HUES64 (cell line): Measurements from ENCODE around the gene TULP4.

Experiments used
- H3K27ac ChIP-seq: 2 replicates; pipeline ENCODE4 v1.7.0; 2013; ENCODE audit warnings: low read depth, low read length, inconsistent platforms
- H3K27me3 ChIP-seq: 2 replicates; pipeline ENCODE4 v1.6.1; 2013; ENCODE audit warnings: mild to moderate bottlenecking, low read length; ENCODE audit not compliant: insufficient read depth
- H3K36me3 ChIP-seq: 2 replicates; pipeline ENCODE4 v1.6.1; 2013; ENCODE audit warnings: mild to moderate bottlenecking, low read length; ENCODE audit not compliant: insufficient read depth
- H3K4me1 ChIP-seq: 2 replicates; pipeline ENCODE4 v1.6.1; 2013; ENCODE audit warnings: mild to moderate bottlenecking, low read length, moderate library complexity; ENCODE audit not compliant: insufficient read depth
- H3K4me3 ChIP-seq: 2 replicates; pipeline ENCODE4 v1.5.1; 2013; ENCODE audit warnings: mild to moderate bottlenecking, low read length, moderate library complexity
- H3K9ac ChIP-seq: 2 replicates; pipeline ENCODE4 v1.6.1; 2013; ENCODE audit warnings: mild to moderate bottlenecking, low read depth, low read length
- H3K9me3 ChIP-seq: 2 replicates; pipeline ENCODE4 v1.6.1; 2013; ENCODE audit warnings: low read depth, low read length; ENCODE audit not compliant: insufficient read depth
- WGBS: fragments of 150-250, 120-280 bp; methylation state at CpG from one replicate; pipeline ENCODE4 v1.1.7; 2013; ENCODE audit warnings: missing lambda C conversion rate; 5-methylcytosine and 5-hydroxymethylcytosine counted together

TULP4 gene

DNA sequence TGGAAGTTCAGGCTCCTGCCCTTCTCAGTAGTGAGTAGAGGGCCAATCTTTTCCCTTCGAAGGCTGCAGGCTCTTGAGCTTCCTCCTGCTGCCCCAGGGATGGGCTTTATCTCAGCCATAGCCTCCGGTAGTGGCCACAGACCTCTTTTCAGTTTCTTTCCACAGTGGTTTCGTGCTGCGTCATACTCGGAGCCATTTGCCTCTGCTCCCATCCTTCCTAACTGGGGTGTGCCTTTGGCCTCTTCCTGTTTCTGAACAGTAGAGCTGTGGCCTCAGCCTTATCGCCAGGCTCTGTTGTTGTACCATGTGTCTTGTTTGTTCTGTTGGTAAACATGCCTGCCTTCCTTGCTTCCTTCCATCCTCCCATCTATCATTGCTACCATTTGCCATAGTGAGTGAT lies 54.1 kb downstream of the TULP4 start:
- no peak overlapping the region for H3K4me3 ChIP-seq
- H3K27me3 ChIP-seq: no peaks in the 10 kb centered on the region
- no peak overlapping the region for H3K9ac ChIP-seq
- WGBS: 97% methylated on average over 6 of the region's 6 CpGs
- H3K36me3 ChIP-seq: no peaks in the 10 kb centered on the region
- no peak overlapping the region for H3K27ac ChIP-seq
- no peaks in the 10 kb centered on the region for H3K9me3 ChIP-seq
- no peaks in the 10 kb centered on the region for H3K4me1 ChIP-seq

- H3K4me3 ChIP-seq: no peak overlapping the region
- no peaks in the 10 kb centered on the region for H3K9me3 ChIP-seq
- H3K27ac ChIP-seq: no peak overlapping the region
- no peaks in the 10 kb centered on the region for H3K27me3 ChIP-seq
- no peaks in the 10 kb centered on the region for H3K36me3 ChIP-seq
- H3K4me1 ChIP-seq: no peaks in the 10 kb centered on the region
- 91% methylated on average over 6 of the region's 6 CpGs for WGBS
- no peak overlapping the region for H3K9ac ChIP-seq
Measured at GRCh38 chr6:158367816-158368215, 55.6 kb downstream of the TULP4 start.

DNA sequence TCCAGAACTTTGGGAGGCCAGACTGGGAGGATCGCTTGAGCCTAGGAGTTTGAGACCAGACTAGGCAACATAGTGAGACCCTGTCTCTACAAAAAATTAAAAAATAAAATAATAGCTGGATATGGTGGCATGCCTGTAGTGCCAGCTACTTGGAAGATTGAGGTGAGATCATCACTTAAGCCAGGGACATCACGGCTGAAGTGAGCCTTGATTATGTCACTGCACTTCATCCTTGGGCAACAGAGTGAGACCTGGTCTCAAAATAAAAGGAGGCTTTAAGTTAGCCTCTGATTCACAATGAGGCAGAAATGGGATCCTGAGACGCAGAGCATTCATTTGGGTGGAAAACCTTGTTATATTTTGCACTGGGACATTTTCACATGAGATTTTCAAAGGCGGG lies 57.0 kb downstream of the TULP4 start:
- 95% methylated on average over 4 of the region's 4 CpGs for WGBS

DNA sequence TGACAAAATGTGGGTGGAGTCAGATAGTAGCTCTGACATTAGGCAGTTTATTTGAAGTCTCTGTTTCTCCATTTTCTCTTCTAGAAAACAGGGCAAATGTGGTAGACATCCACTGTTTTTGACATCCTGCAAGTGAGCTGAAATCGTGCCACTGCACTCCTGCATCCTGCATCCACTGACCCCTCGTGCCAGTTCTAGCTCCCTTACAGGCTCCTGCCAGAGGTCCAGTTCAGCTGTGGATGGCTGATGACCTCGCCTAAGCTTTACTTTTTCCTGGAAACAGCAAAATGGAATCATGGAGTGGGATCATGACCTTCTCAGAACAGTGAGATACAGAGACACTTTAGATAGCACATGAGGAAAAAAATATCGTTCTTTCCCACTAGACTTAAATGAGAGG lies 58.5 kb downstream of the TULP4 start:
- no peak overlapping the region for H3K9ac ChIP-seq
- H3K4me1 ChIP-seq: no peaks in the 10 kb centered on the region

More for the DNA sequence above, 57.0 kb downstream of the TULP4 start:
- H3K9ac ChIP-seq: no peak overlapping the region
- no peaks in the 10 kb centered on the region for H3K9me3 ChIP-seq
- H3K36me3 ChIP-seq: no peaks in the 10 kb centered on the region; the same call in 1 of the 2 replicates
- H3K4me1 ChIP-seq: no peaks in the 10 kb centered on the region
- H3K27me3 ChIP-seq: no peaks in the 10 kb centered on the region
- H3K27ac ChIP-seq: no peak overlapping the region
- no peak overlapping the region for H3K4me3 ChIP-seq

GRCh38 chr6:158371261-158371660 lies 59.0 kb downstream of the TULP4 start:
- H3K36me3 ChIP-seq: no peaks in the 10 kb centered on the region; the same call in 1 of the 2 replicates
- 88% methylated on average over 2 of the region's 5 CpGs for WGBS
- H3K4me1 ChIP-seq: no peaks in the 10 kb centered on the region
- H3K9ac ChIP-seq: no peak overlapping the region
- no peak overlapping the region for H3K27ac ChIP-seq
- H3K4me3 ChIP-seq: no peak overlapping the region
- H3K27me3 ChIP-seq: no peaks in the 10 kb centered on the region
- no peaks in the 10 kb centered on the region for H3K9me3 ChIP-seq

More for the DNA sequence above, 58.5 kb downstream of the TULP4 start:
- WGBS: 91% methylated on average over 4 of the region's 4 CpGs
- H3K4me3 ChIP-seq: no peak overlapping the region
- no peaks in the 10 kb centered on the region for H3K27me3 ChIP-seq
- no peak overlapping the region for H3K27ac ChIP-seq
- no peaks in the 10 kb centered on the region; the same call in 1 of the 2 replicates for H3K36me3 ChIP-seq
- no peaks in the 10 kb centered on the region for H3K9me3 ChIP-seq

DNA sequence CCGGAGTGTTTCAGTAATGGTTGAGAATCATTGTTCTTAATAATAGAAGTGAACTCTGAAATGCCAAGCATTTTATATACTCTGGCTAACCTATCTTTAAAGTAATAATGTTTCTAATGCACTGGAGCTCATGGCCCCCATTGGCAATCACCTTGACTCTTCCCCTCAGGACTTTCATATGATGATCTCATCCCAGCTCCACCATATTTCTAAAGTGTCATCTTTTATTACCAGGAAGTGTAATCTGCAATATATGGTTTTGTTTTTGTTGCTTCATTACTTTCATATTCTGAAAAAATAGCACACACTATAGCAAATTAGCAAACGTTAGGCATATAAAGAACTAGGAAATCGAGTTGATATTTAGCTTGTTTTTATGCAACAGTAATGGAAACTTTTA lies 60.3 kb downstream of the TULP4 start:
- no peaks in the 10 kb centered on the region for H3K27me3 ChIP-seq
- H3K27ac ChIP-seq: no peak overlapping the region
- no CpG with 5 or more reads among the region's 3 CpGs for WGBS
- H3K36me3 ChIP-seq: no peaks in the 10 kb centered on the region; the same call in 1 of the 2 replicates
- no peak overlapping the region for H3K4me3 ChIP-seq
- no peaks in the 10 kb centered on the region for H3K9me3 ChIP-seq
- no peaks in the 10 kb centered on the region for H3K4me1 ChIP-seq
- no peak overlapping the region for H3K9ac ChIP-seq

- 93% methylated on average over 9 of the region's 9 CpGs for WGBS
- no peak overlapping the region for H3K9ac ChIP-seq
Measured at GRCh38 chr6:158373214-158373613, 60.9 kb downstream of the TULP4 start.

DNA sequence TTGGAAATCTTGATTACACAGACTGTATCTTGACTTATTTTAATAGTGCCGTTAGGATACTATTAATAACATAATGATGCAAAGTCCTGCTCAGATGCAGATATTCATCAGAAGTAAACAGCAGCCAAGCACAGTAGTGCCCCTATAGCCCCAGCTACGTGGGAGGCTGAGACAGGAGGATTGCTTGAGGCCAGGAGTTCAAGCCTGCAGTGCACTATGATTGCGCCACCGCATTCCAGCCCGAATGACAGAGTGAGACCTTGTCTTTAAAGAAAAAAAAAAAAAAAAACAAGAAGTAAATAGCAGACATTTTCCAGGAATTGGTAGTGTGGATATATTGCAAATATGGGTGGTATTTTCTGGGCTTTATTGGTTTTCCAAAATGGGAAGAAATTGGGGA lies 61.8 kb downstream of the TULP4 start:
- over 99% methylated on average over 4 of the region's 5 CpGs for WGBS
- no peak overlapping the region for H3K27ac ChIP-seq
- H3K4me1 ChIP-seq: no peaks in the 10 kb centered on the region
- H3K27me3 ChIP-seq: no peaks in the 10 kb centered on the region
- H3K36me3 ChIP-seq: no peaks in the 10 kb centered on the region; the same call in 1 of the 2 replicates
- H3K9me3 ChIP-seq: no peaks in the 10 kb centered on the region
- no peak overlapping the region for H3K4me3 ChIP-seq
- no peak overlapping the region for H3K9ac ChIP-seq

More at GRCh38 chr6:158373214-158373613, 60.9 kb downstream of the TULP4 start:
- Histone ChIP-seq H3K4me3 (no peak overlapping the region), H3K9me3 (no peaks in the 10 kb centered on the region), H3K36me3 (no peaks in the 10 kb centered on the region; the same call in 1 of the 2 replicates), H3K27me3 (no peaks in the 10 kb centered on the region), H3K27ac (no peak overlapping the region), H3K4me1 (no peaks in the 10 kb centered on the region)

- Histone ChIP-seq H3K27ac (no peak overlapping the region), H3K36me3 (no peaks in the 10 kb centered on the region; the same call in 1 of the 2 replicates), H3K4me1 (no peaks in the 10 kb centered on the region), H3K9ac (no peak overlapping the region), H3K27me3 (no peaks in the 10 kb centered on the region), H3K9me3 (no peaks in the 10 kb centered on the region), H3K4me3 (no peak overlapping the region)
- WGBS: 92% methylated on average over 3 of the region's 3 CpGs
Measured at GRCh38 chr6:158376631-158377081, 64.4 kb downstream of the TULP4 start.

GRCh38 chr6:158377860-158378259 lies 65.6 kb downstream of the TULP4 start:
- H3K36me3 ChIP-seq: no peaks in the 10 kb centered on the region; the same call in 1 of the 2 replicates
- H3K4me3 ChIP-seq: no peak overlapping the region
- H3K4me1 ChIP-seq: no peaks in the 10 kb centered on the region
- H3K27ac ChIP-seq: no peak overlapping the region
- H3K9me3 ChIP-seq: no peaks in the 10 kb centered on the region
- 76% methylated on average over 4 of the region's 4 CpGs for WGBS
- H3K27me3 ChIP-seq: no peaks in the 10 kb centered on the region
- no peak overlapping the region for H3K9ac ChIP-seq

DNA sequence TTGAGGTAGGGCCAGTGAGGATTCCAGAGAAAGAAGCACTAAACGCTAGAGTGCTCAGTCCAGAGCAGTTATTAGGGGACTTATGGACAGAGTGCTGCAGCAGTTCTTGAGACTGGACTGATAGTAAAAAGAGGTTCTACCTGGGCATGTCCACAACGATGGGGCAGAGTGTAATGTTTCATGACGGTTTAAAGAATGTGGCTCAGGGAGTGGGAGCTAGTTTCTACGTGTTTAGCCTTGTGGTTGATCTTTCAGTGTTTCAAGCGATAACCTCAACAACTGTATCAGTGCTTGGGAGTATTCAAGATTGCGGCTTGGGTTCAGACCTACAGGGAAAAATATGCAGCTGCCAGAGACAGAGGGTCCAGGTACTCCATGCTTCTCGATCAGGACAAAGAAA lies 67.1 kb downstream of the TULP4 start:
- no peaks in the 10 kb centered on the region for H3K36me3 ChIP-seq
- H3K27ac ChIP-seq: no peak overlapping the region
- H3K4me1 ChIP-seq: no peaks in the 10 kb centered on the region
- no peak overlapping the region for H3K9ac ChIP-seq
- H3K9me3 ChIP-seq: no peaks in the 10 kb centered on the region
- WGBS: 88% methylated on average over 7 of the region's 7 CpGs
- H3K27me3 ChIP-seq: no peaks in the 10 kb centered on the region
- H3K4me3 ChIP-seq: no peak overlapping the region

- Histone ChIP-seq H3K27ac (no peak overlapping the region), H3K4me1 (no peaks in the 10 kb centered on the region), H3K9ac (no peak overlapping the region), H3K4me3 (no peak overlapping the region), H3K9me3 (0 out of 2 replicates have a peak, but pooled peaks cover 6% of the 10 kb centered on the region), H3K36me3 (no peaks in the 10 kb centered on the region), H3K27me3 (no peaks in the 10 kb centered on the region)
- 99% methylated on average over 2 of the region's 2 CpGs for WGBS
Measured at GRCh38 chr6:158381214-158381613, 68.9 kb downstream of the TULP4 start.
